HG02571 (cell line): ENCODE data around the gene ACP1.

Source experiments
- ATAC-seq: cut with Tn5 transposase; IDR thresholded peaks from one replicate; pipeline ENCODE4 v1.9.1; 2021; ENCODE audit warnings: mild to moderate bottlenecking, moderate library complexity; ENCODE audit not compliant: unreplicated experiment

Gene ACP1

GRCh38 chr2:264493-265468 lies at the start of gene ACP1:
Gene ACP1, plus strand, starts transcription at chr2:264947. Its CDS starts 18 bp downstream, at chr2:264965.
- peak; percentile 89 for ATAC-seq

GRCh38 chr2:216068-216467 lies 48.7 kb upstream of the ACP1 start:
- no peak for ATAC-seq

- ATAC-seq, result no peak
These were observed 41.3 kb upstream of the ACP1 start for GRCh38 chr2:223451-223850.

- ATAC-seq, result no peak
These were observed 40.6 kb upstream of the ACP1 start for GRCh38 chr2:223971-224760.

GRCh38 chr2:228115-228514 lies 36.6 kb upstream of the ACP1 start:
- no peak for ATAC-seq

- ATAC-seq, result no peak
These were observed 36.0 kb upstream of the ACP1 start for GRCh38 chr2:228518-229278.

- ATAC-seq, result no peak
These were observed 33.1 kb upstream of the ACP1 start for GRCh38 chr2:231521-232185.

- ATAC-seq, result no peak
These were observed 31.7 kb upstream of the ACP1 start for GRCh38 chr2:233030-233429.

GRCh38 chr2:234421-234820 lies 30.3 kb upstream of the ACP1 start:
- no peak for ATAC-seq

- no peak for ATAC-seq
These were observed 27.7 kb upstream of the ACP1 start for GRCh38 chr2:236993-237539.

GRCh38 chr2:237878-238277 lies 26.9 kb upstream of the ACP1 start:
- no peak for ATAC-seq

GRCh38 chr2:238431-238830 lies 26.3 kb upstream of the ACP1 start:
- ATAC-seq, result no peak

GRCh38 chr2:238869-239268 lies 25.9 kb upstream of the ACP1 start:
- no peak for ATAC-seq

GRCh38 chr2:244547-244946 lies 20.2 kb upstream of the ACP1 start:
- ATAC-seq, result no peak

- ATAC-seq, result no peak
These were observed 18.1 kb upstream of the ACP1 start for GRCh38 chr2:246489-247144.

GRCh38 chr2:248724-249123 lies 16.0 kb upstream of the ACP1 start:
- ATAC-seq, result no peak

GRCh38 chr2:249538-250042 lies 15.2 kb upstream of the ACP1 start:
- ATAC-seq, result no peak

GRCh38 chr2:252001-252602 lies 12.6 kb upstream of the ACP1 start:
- no peak for ATAC-seq

- ATAC-seq, result no peak
These were observed 11.5 kb upstream of the ACP1 start for GRCh38 chr2:253202-253638.
